Duodenal mucosa (tissue), 2 donors: Measurements from ENCODE around the gene CALHM6.

Experiments
- H3K27ac ChIP-seq: one replicate; pipeline ENCODE4 v1.7.0; 2013; ENCODE audit warnings: low read depth, low read length
- H3K27me3 ChIP-seq, 2 donors: one replicate each; pipeline ENCODE4 v1.7.0; 2013; ENCODE audit warnings: low read length in 2 of 2, control low read depth in 1 of 2; ENCODE audit not compliant: insufficient read depth in 2 of 2, control insufficient read depth in 1 of 2
- H3K36me3 ChIP-seq, 2 donors: one replicate each; pipeline ENCODE4 v1.7.0; 2013; ENCODE audit warnings: low read length in 2 of 2, control low read depth in 1 of 2; ENCODE audit not compliant: insufficient read depth in 2 of 2, control insufficient read depth in 1 of 2
- H3K4me1 ChIP-seq, 2 donors: one replicate each; pipeline ENCODE4 v1.7.0; 2013; ENCODE audit warnings: low read length in 2 of 2, control low read depth in 1 of 2; ENCODE audit not compliant: insufficient read depth in 2 of 2, control insufficient read depth in 1 of 2
- H3K4me3 ChIP-seq, 2 donors: one replicate each; pipeline ENCODE4 v1.7.0; 2013; ENCODE audit warnings: low read length in 2 of 2, low read depth in 1 of 2
- H3K9ac ChIP-seq, 2 donors: one replicate each; pipeline ENCODE4 v1.7.0; 2013; ENCODE audit warnings: low read length in 2 of 2, low read depth in 1 of 2
- H3K9me3 ChIP-seq, 2 donors: one replicate each; pipeline ENCODE4 v1.7.0; 2013; ENCODE audit warnings: low read length in 2 of 2, control low read depth in 1 of 2; ENCODE audit not compliant: control insufficient read depth in 1 of 2

Gene CALHM6

GRCh38 chr6:116497113-116497676 lies 36.0 kb downstream of the CALHM6 start:
- Histone ChIP-seq H3K9ac (no peak overlapping the region), H3K4me1 (no peaks in the 10 kb centered on the region), H3K27ac (no peak overlapping the region), H3K36me3 (no peaks in the 10 kb centered on the region), H3K9me3 (no peaks in the 10 kb centered on the region), H3K27me3 (no peaks in the 10 kb centered on the region), H3K4me3 (no peak overlapping the region)

DNA sequence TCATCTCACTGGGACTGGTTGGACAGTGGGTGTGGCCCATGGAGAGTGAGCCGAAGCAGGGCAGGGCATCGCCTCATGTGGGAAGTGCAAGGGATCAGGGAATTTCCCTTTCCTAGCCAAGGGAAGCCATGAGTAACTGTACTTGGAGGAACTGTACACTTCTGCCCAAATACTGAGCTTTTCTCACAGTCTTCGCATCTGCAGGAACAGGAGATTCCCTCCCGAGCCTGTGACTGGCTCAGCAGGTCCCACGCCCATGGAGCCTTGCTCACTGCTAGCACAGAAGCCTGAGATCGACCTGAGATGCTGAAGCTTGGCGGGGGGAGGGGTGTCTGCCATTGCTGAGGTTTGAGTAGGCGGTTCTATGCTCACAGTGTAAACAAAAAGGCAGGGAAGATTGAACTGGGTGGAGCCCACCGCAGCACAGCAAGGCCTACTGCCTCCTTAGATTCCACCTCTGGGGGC lies 39.8 kb downstream of the CALHM6 start:
- no peak overlapping the region for H3K27ac ChIP-seq
- H3K4me1 ChIP-seq, result no peaks in the 10 kb centered on the region
- no peak overlapping the region for H3K4me3 ChIP-seq
- H3K9ac ChIP-seq, result no peak overlapping the region
- H3K27me3 ChIP-seq, result no peaks in the 10 kb centered on the region
- no peaks in the 10 kb centered on the region for H3K36me3 ChIP-seq
- no peaks in the 10 kb centered on the region for H3K9me3 ChIP-seq

GRCh38 chr6:116507324-116507723 lies 46.1 kb downstream of the CALHM6 start:
- H3K27me3 ChIP-seq, result no peaks in the 10 kb centered on the region
- H3K9me3 ChIP-seq, result peaks cover 0 to 8% of the 10 kb centered on the region in 2 donors
- H3K4me3 ChIP-seq, result no peak overlapping the region

DNA sequence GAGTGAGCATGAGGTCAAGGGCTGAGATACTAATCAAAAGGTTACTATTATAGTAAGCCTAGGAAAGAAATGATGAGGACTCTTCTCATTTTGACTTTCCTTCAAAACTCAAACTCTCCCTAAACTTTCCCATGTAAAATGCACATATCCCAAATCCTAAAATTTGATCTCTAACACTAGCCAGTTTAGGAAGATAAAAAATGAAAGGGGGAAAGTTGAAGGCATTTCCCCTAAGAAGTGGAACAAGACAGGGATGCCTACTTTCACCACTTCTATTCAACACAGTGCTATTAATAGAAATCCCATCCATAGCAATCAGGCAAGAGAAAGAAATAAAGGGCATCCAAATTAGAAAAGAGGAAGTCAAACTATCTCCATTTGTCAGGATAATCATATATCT lies 47.4 kb downstream of the CALHM6 start:
- Histone ChIP-seq H3K9me3 (peaks cover 0 to 8% of the 10 kb centered on the region in 2 donors), H3K4me1 (peaks cover 0 to 5% of the 10 kb centered on the region in 2 donors), H3K4me3 (no peak overlapping the region), H3K36me3 (no peaks in the 10 kb centered on the region), H3K27me3 (no peaks in the 10 kb centered on the region), H3K27ac (no peak overlapping the region), H3K9ac (no peak overlapping the region)

More at GRCh38 chr6:116507324-116507723, 46.1 kb downstream of the CALHM6 start:
- Histone ChIP-seq H3K9ac (no peak overlapping the region), H3K27ac (no peak overlapping the region), H3K36me3 (no peaks in the 10 kb centered on the region), H3K4me1 (no peaks in the 10 kb centered on the region)

DNA sequence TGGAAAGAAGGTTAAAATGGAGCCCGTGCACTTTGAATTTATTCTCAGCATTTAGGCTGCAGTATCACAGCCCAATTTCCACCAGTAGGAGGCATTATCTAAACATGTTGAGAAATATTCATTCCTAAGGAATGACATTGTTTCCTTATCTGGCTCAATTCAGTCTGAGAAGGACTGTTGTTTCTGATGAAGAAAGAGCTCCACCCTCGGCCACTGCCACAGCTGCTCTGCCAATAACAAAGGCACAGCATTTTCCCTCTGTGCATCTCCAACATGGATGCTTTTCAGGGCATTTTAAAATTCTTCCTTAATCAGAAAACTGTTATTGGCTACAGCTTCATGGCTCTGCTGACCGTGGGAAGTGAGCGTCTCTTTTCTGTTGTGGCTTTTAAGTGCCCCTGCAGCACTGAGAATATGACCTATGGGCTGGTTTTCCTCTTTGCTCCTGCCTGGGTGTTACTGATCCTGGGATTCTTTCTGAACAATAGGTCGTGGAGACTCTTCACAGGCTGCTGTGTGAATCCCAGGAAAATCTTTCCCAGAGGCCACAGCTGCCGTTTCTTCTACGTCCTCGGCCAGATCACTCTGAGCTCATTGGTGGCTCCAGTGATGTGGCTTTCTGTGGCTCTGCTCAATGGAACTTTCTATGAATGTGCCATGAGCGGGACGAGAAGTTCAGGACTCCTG lies 50.4 kb downstream of the CALHM6 start, which contains the start of gene CALHM5:
TSS of gene CALHM5 (plus strand) at position 216 of the 687 bp plus-strand sequence. CDS start at position 274, 58 bp downstream.
- H3K9ac ChIP-seq, result peak within 1 kb of the TSS; percentile 12 to 28

GRCh38 chr6:116512111-116512559 lies 51.0 kb downstream of the CALHM6 start:
- peak overlapping the region; percentile 40 to 44 for H3K4me3 ChIP-seq
- H3K27ac ChIP-seq, result peak overlapping the region; percentile 57
- no peaks in the 10 kb centered on the region for H3K27me3 ChIP-seq
- H3K9me3 ChIP-seq, result peaks cover 0 to 8% of the 10 kb centered on the region in 2 donors
- peak overlapping the region in 1 of 2 donors; percentile 28 for H3K9ac ChIP-seq
- no peaks in the 10 kb centered on the region for H3K36me3 ChIP-seq
- peaks cover 0 to 5% of the 10 kb centered on the region in 2 donors for H3K4me1 ChIP-seq

More for the DNA sequence above, 50.4 kb downstream of the CALHM6 start, which contains the start of gene CALHM5:
- H3K9me3 ChIP-seq, result peaks cover 0 to 8% of the 10 kb centered on the region in 2 donors
- no peaks in the 10 kb centered on the region for H3K27me3 ChIP-seq
- peak within 1 kb of the TSS; percentile 40 to 44 for H3K4me3 ChIP-seq
- no peaks in the 10 kb centered on the region for H3K36me3 ChIP-seq
- H3K4me1 ChIP-seq, result peaks cover 0 to 5% of the 10 kb centered on the region in 2 donors
- peak within 1 kb of the TSS; percentile 57 for H3K27ac ChIP-seq

DNA sequence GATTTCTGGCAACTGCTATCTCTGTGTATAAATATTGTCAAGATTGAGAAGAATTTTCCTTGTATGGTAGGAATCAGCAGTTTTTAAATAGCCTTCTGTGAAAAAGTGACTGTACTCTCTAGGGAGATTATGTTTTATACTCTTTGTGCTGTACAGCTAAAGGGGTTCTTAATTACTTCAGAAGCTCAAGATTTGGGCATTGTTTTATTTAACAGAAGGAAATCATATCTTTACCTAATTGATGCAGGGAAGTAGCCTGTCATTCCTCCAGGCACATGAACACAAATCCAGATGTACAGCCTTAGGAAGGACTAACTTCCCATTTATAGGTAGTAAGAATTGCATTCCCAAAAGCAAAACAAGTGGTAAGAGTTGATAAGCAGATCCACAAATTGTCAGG lies 51.6 kb downstream of the CALHM6 start:
- Histone ChIP-seq H3K27me3 (no peaks in the 10 kb centered on the region), H3K36me3 (no peaks in the 10 kb centered on the region), H3K4me1 (peaks cover 0 to 5% of the 10 kb centered on the region in 2 donors), H3K9ac (no peak overlapping the region), H3K4me3 (peak overlapping the region in 1 of 2 donors; percentile 44), H3K27ac (no peak overlapping the region), H3K9me3 (peaks cover 0 to 8% of the 10 kb centered on the region in 2 donors)
